NK-92 treated with Interleukin-12 subunit alpha and Interleukin-12 subunit beta, amount 100 ng/mL, for 24 hours (cell line): Measurements from ENCODE around the gene JUP.

ENCODE experiments used
- DNase-seq: peaks from one replicate; lab custom pipeline; 2025; lab: John Stamatoyannopoulos, UW

JUP gene

DNA sequence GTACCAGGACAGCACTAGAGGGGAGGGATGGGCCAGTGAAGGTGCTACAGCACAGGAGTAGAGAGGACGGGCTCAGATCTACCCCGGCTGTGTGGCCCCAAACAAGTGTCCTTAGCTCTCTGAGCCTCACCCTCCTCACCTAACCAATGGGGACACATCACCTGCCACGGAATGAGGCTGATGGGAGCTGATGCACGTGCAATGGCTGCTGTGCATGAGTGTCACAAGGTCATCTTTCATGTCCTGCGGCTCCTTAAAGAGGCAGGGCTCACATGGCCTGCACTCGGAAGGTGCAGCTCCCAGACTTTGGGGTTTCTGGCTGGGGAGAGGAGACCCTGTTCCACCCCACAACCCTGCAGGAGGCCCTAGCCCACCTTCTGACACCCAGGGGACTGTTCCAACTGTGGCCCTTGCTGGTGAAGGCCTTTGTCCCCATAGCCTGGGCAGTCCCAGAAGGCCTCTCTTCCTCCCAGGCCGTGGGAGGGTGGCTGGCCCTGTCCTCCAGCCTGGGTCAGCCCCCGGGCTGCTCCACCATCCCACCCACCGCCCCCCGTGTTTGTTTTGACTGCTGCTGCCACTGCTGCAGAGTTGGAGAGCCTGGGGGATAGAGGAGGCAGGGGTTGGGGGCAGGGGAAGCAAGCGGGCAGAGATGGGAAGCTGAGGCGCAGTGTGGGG lies 62.6 kb downstream of the JUP start:
- DNase-seq, result no peak

DNA sequence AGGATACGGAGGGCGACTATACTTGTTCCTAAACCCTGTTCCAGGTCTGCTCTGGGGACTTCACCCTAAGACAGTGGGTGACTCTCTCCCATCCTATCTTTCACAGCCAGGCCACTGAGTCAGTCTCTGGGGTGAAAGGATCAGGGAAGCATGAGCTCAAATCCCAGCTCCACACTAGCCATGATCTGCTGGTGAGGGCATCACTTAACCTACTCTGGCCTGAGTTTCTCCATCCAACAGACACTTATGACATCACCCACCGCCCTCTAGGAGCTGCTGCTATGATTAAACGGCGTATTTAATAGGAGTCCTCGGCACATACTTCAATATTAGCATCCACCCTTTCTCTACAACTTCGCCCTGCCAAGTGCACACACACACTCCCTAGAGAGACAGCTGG lies 64.3 kb downstream of the JUP start:
- no peak for DNase-seq

- DNase-seq, result no peak
Measured at GRCh38 chr17:41718287-41718645, 68.2 kb downstream of the JUP start.

GRCh38 chr17:41717408-41718286 lies 68.9 kb downstream of the JUP start:
- DNase-seq, result no peak

DNA sequence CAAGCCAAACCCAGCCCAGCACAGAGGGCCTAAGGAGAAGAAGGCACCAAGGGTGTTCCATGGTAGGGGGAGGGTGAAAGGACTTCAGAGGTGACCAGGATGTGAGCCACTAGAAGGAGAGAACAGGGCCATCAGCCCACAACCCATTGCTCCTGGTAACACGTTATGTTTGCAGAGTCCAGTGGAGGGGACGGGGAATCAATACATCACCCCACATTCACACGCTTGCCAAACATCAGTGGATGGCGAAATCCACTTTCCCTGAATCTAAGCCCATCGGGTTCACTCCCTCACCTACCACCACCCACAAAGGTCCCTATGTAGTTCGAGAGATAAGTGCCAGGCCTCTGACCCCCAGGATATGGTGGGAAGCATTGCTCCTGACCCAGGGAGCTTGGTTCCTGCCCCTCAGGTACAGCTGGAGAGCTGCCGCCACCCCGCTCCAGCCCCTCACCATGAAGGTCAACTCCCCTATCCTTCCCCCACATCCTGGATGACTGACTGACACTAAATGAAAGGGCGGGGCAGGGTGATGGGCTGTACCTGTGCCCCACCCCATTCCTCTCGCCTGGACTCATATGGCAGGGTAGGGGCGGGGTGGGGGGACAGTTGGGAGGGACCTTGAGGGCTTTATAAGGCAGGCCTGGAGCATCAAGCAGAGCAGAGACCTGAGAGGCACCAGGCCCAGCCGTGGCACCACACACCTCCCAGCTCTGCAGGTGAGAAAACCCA lies 74.7 kb downstream of the JUP start, which contains the start of gene GAST:
Gene GAST (plus strand): TSS at position 663 of the 732 bp plus-strand sequence. CDS start 3,106 bp downstream, outside the sequence.
- DNase-seq, result no peak

DNA sequence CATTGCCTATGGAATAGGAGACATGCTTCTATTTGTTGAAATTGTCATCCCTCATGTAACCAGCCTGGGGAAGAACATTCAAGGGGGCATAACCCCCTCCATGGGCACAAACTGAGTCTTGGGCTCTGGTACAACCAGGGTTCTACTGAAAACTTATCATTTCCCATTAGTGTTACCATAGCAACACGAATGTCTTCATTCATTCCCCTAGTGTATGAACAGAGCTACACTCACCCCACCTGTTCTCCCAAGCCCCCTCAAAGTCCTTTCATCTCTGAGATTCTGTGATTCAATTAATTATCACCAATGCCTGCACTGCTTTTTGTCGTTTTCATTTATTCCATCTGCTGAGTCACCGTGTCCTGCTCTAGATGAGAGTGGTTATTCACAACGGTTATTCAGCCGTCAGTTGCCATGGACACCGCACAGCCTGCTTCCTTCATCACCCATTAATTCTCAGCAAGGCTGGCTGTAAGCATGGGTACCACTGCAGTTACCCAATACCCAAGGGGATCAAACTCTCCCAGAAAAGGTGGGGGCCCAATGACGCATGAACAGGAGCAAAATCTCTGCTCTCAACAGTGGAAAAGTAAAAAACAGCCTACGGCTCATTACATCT lies 75.9 kb downstream of the JUP start:
- no peak for DNase-seq

DNA sequence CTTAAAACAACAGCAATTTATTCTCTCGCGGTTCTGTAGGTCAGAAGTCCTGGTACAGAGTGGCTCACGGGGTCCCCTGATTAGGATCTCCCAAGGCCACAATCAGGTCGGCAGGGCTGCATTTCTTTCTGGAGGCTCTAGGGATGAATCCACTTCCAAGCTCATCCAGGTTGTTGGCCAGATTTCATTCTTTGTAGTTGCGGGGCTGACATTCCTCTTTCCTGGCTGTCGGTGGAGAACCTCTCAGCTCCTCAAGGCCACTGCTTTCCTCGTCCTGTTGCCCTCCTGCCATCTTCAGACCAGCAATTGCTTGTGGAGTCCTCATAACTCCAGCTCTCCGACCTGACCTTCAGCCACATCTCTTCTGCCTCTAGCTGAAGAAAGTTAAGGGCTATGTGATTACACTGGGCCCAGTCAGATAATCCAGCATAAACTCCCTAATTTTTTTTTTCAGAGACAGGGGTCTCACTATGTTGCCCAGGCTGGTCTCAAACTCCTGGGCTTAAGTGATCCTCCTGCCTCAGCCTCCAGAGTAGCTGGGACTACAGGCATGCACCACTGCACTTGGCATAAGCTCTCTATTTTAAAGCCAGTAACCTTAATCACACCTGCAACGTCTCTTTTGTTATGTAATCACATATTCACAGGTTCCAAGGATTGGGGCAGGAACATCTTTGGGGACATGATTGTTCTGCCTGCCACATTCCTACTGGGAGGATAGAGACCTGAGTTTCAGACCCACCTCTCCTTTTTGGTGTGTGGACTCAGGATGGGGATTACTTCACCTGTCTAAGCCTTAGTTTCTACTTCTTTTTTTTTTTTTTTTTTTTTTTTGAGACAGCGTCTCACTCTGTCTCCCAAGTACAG lies 78.5 kb downstream of the JUP start:
- no peak for DNase-seq

- DNase-seq, result no peak
Measured at GRCh38 chr17:41705271-41705991, 81.1 kb downstream of the JUP start.
